ENCODE results near the gene CHST15. TPM values are rescaled to one million over a fixed set of nuclear protein-coding genes. Genes with fewer than 3 reads are reported as not detected.
A peak's percentile ranks its signal among the peaks of the same experiment; 100 is the strongest.

CHST15 gene
- total RNA-seq, 6 experiments from 2014 or later, result 0.88 to 8.7 (median 1.1) TPM

GRCh38 chr10:124066126-124066700, 27.2 kb downstream of the CHST15 start:
- H3K4me1 Mint-ChIP-seq (ENCODE audit: low read depth), result peaks cover 25% of the 10 kb centered on the region
- TF ChIP-seq CTCF (IDR thresholded peaks at IDR 0.05), result no peak

GRCh38 chr10:124065382-124066125, 27.8 kb downstream of the CHST15 start:
- peaks cover 25% of the 10 kb centered on the region for H3K4me1 Mint-ChIP-seq (ENCODE audit: low read depth)
- H3K4me3 Mint-ChIP-seq, result no peak overlapping the region
- peaks cover 5% of the 10 kb centered on the region; the same call in 1 of the 2 replicates for H3K27me3 Mint-ChIP-seq (ENCODE audit: insufficient read depth)
- DNase-seq, result no peak
- H3K36me3 Mint-ChIP-seq (ENCODE audit: low read depth), result no peaks in the 10 kb centered on the region
- H3K27ac Mint-ChIP-seq, result no peak overlapping the region
- TF ChIP-seq CTCF (IDR thresholded peaks at IDR 0.05), result no peak
- no peaks in the 10 kb centered on the region; the same call in 1 of the 2 replicates for H3K9me3 Mint-ChIP-seq

More at GRCh38 chr10:124066126-124066700, 27.2 kb downstream of the CHST15 start:
- Mint-ChIP-seq H3K9me3 (no peaks in the 10 kb centered on the region; the same call in 1 of the 2 replicates), H3K27ac (no peak overlapping the region), H3K36me3 (ENCODE audit: low read depth) (no peaks in the 10 kb centered on the region), H3K4me3 (no peak overlapping the region), H3K27me3 (ENCODE audit: insufficient read depth) (peaks cover 5% of the 10 kb centered on the region; the same call in 1 of the 2 replicates)
- no peak for DNase-seq

DNA sequence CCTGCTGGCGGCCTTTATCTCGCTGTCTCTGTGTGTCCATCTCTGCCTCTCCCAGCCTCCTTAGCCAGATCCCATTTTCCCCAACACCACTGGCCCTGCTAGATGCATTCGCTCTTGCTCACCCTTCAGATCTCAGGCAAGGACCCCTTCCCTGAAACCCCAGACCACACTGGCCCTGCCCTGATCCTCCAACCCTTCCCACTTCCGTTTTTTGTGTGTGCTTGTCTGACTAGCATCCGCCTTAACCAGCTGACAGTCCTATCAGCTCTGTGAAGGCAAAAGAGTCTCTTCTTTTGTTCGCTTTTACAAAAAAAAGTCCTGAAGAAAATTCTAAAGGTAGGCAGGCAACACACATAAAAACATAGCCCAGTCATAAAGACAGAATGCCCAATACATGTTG, 28.7 kb downstream of the CHST15 start:
- H3K4me3 Mint-ChIP-seq, result peak overlapping the region; percentile 8; the same call in 1 of the 2 replicates
- H3K27ac Mint-ChIP-seq, result peak overlapping the region; percentile 16; the same call in 1 of the 2 replicates
- DNase-seq, result no peak
- no peaks in the 10 kb centered on the region; the same call in 1 of the 2 replicates for H3K9me3 Mint-ChIP-seq
- H3K36me3 Mint-ChIP-seq (ENCODE audit: low read depth), result no peaks in the 10 kb centered on the region
- H3K27me3 Mint-ChIP-seq (ENCODE audit: insufficient read depth), result peaks cover 5% of the 10 kb centered on the region; the same call in 1 of the 2 replicates
- no peak for TF ChIP-seq CTCF (IDR thresholded peaks at IDR 0.05)
- H3K4me1 Mint-ChIP-seq (ENCODE audit: low read depth), result peaks cover 25% of the 10 kb centered on the region

DNA sequence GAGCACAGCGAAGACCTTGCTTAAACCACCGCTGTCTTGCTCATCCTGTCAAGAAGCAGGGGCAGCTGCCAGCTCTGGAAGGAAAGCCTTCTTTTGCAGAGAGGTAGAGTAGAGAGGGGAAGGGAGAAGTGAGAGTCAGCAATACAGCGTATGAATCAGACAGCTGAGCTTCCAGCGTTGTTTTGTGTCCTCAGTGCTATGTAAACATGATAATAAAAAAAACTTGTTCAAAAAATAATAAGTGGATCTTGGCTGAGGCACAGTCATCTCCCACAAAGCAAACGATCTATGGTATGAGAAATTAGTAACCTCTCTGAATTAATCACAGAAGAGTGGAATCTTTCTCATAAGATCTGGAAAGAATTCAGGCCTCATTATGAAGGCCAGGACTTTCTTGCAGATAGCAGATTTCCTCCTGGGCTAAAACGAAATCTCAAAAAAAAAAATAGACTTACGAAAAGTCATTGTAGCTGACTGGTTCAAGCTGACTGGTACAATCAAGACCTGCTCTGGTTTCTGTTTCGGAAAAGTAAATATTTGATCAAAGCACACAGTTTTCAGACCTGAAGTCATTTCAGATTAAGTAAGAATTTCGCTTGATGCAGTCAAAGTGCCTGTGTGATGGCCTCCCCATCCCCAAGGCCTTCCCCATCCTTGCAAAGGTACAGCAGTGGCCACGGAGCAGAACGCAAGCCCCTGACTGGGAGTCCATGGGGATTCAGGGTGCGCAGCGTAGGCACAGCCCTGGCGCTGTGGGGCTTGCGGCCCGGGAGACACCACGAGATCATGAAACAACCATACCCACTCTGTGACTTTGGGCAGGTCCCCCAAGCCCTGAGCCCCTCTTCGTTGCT, 29.4 kb downstream of the CHST15 start:
- H3K36me3 Mint-ChIP-seq (ENCODE audit: low read depth), result no peaks in the 10 kb centered on the region
- peak; percentile 89 for DNase-seq
- TF ChIP-seq CTCF (IDR thresholded peaks at IDR 0.05), result no peak
- H3K9me3 Mint-ChIP-seq, result no peaks in the 10 kb centered on the region; the same call in 1 of the 2 replicates
- H3K4me1 Mint-ChIP-seq (ENCODE audit: low read depth), result peaks cover 25% of the 10 kb centered on the region
- peak overlapping the region; percentile 63 for H3K4me3 Mint-ChIP-seq
- peaks cover 5% of the 10 kb centered on the region; the same call in 1 of the 2 replicates for H3K27me3 Mint-ChIP-seq (ENCODE audit: insufficient read depth)
- peak overlapping the region; percentile 74 for H3K27ac Mint-ChIP-seq

DNA sequence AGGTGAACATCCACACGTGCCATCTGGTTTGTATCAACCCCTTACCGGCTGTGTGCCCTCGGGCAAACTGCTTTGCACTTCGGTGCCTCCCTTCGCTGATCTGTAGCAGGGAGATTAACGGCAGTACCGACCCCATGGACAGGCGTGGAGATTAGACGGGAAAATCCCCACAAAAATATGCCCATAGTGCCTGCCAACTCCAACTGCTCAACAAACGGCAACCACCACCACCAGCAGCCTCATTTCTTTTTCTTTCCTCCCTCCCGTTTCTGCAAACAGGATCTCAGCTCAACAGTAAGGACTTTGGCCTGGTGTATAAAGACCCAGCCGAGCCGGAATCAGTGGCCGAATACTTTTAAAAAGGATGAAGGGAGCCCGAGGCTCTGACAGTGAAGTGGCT, 31.0 kb downstream of the CHST15 start:
- H3K4me3 Mint-ChIP-seq, result no peak overlapping the region
- no peaks in the 10 kb centered on the region; the same call in 1 of the 2 replicates for H3K9me3 Mint-ChIP-seq
- H3K36me3 Mint-ChIP-seq (ENCODE audit: low read depth), result no peaks in the 10 kb centered on the region
- peaks cover 5% of the 10 kb centered on the region; the same call in 1 of the 2 replicates for H3K27me3 Mint-ChIP-seq (ENCODE audit: insufficient read depth)
- peaks cover 25% of the 10 kb centered on the region for H3K4me1 Mint-ChIP-seq (ENCODE audit: low read depth)
- no peak for DNase-seq
- TF ChIP-seq CTCF (IDR thresholded peaks at IDR 0.05), result no peak
- H3K27ac Mint-ChIP-seq, result no peak overlapping the region

All from HFFc6 (cell line).